ENCODE results near the gene CDK5RAP2.

DNA sequence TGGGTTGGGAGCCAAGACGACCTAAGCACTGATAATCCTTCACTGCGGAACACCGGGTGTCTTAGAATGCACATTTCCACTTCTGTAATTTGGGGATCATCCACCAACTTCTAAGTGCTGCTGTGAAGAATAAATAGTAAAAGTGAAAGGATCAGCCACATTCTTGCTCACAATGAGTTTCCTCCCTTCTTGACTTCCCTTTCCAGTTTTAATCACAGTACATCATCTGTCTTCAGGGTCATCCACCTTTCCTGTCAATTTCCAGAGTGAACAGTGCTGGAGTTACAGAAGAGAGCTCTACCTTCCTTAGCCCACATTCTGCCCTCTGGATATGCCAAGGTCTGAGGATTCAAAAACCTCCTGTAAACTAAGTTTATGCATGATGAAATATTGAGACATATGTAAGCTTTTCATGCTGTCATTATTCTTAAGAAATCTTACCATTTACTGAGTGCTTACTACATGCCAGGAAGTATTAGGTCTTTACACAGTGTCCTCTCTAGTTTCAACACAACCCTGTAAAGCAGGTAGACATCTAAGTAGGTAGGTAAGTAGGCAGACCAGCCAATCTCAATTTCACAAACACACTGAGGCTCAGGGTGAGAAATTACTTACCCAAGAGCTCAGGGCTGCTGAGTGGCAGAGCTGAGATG, 105.2 kb downstream of the CDK5RAP2 start:
- TF ChIP-seq POLR2A (IDR thresholded peaks at IDR 0.05): no peak
- TF ChIP-seq CTCF (IDR thresholded peaks at IDR 0.05): no peak

Measured in vagina (tissue), 2 donors.